NCI-H2107 treated with DMSO at 0.1 percent for 48 hours (cell line): ENCODE results near the gene RIPK3.
"Not testable (repeated sequence)": the region's sequence is repeated elsewhere in the genome, so short reads cannot be mapped to it uniquely, and the experiment has no call there.

Experiments
- DNase-seq: peaks from one replicate; lab custom pipeline; 2025; ENCODE audit not compliant: unreplicated experiment; lab: John Stamatoyannopoulos, UW

The RIPK3 gene

DNA sequence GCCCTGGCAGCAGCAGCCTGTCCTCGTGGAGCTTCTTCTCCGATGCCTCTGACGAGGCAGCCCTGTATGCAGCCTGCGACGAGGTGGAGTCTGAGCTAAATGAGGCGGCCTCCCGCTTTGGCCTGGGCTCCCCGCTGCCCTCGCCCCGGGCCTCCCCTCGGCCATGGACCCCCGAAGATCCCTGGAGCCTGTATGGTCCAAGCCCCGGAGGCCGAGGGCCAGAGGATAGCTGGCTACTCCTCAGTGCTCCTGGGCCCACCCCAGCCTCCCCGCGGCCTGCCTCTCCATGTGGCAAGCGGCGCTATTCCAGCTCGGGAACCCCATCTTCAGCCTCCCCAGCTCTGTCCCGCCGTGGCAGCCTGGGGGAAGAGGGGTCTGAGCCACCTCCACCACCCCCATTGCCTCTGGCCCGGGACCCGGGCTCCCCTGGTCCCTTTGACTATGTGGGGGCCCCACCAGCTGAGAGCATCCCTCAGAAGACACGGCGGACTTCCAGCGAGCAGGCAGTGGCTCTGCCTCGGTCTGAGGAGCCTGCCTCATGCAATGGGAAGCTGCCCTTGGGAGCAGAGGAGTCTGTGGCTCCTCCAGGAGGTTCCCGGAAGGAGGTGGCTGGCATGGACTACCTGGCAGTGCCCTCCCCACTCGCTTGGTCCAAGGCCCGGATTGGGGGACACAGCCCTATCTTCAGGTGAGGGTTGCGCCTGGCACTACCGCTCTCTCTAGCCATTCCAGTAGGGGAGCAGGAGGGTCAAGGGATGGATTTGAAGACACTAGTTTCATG lies 30.3 kb upstream of the RIPK3 start:
- no peak for DNase-seq

DNA sequence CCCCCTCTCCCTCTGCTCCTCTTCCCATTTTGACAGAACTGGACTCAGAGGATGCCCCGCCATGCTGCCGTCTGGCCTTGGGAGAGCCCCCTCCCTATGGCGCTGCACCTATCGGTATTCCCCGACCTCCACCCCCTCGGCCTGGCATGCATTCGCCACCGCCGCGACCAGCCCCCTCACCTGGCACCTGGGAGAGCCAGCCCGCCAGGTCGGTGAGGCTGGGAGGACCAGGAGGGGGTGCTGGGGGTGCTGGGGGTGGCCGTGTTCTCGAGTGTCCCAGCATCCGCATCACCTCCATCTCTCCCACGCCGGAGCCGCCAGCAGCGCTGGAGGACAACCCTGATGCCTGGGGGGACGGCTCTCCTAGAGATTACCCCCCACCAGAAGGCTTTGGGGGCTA lies 29.7 kb upstream of the RIPK3 start:
- DNase-seq, result no peak

DNA sequence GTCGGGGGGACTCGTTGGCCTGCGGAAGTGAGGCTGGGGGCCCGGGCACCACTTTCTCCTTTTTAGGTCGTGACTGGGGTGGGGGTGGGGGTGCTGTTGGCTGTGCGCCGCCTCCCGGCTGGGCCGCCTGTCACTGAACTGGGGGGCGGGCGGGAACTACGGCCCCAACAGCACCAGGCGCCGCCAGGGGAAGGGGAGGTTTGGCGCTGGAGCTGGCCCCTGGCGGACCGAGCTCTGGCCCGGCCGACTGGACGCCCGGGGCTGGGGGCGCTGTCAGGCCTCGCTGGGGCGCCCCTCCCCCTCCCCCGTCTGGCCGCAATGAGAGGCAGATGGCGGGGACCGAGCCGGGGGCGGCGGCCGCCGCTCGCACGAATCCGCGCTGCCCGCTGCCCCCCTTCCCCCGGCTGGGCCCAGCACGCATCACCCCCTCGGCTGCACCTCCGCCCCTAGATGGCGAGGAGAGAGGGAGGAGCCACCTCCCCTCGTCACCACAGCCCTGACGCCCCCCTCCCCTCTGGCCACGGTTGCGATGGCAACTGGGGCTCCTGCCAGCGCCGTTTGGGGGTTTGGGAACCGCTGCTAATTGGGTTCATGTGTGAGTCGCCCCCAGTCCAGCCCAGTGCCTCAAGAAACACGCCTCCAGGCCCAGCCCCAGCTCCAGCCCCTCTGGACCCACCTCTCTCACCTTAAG lies 28.9 kb upstream of the RIPK3 start:
- DNase-seq, result no peak

DNA sequence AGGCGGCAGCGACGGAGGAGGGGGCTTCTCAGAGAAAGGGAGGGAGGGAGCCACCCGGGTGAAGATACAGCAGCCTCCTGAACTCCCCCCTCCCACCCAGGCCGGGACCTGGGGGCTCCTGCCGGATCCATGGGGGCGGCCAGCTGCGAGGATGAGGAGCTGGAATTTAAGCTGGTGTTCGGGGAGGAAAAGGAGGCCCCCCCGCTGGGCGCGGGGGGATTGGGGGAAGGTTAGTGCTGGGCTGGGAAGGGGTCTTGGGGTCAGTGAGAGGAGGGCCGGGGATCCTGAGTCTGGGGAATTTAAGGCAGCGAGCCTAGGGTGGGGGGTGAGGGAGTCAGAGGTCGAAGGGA lies 28.4 kb upstream of the RIPK3 start:
- no peak for DNase-seq

DNA sequence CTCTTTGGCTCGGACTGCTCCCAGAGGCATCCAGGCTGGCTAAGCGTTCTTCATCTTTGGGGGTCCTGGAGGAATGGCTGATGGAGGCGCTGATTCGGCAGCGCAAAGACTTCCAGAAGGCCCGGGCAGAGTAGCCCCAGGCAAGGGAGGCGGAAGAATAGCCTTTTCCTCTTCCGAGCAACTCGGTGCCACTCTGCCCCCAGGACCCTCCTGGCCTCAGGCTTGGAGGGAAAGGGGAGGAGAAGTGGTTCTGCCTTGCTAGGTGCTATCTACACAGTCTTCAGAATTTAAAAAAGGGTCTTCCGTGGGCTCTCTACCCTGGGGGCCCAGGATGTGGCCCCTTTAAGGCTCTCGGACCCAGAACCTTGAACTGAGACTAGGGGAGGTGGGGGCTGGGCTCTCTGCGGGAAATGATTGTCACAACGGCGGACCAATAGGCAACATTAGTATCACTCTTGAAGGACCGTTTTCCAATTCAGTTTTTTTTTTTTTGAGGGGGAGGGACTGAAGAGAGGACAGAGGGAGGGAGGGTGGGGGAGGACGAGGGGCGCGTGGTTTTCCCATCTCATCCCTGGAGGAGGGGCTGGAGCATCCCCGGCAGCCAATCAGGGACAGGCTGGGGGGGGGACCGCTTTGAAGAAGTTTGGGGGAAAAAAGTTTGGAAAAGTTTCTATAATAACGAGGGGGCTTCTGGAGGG lies 27.9 kb upstream of the RIPK3 start, which contains the start of gene NFATC4:
Gene NFATC4 (plus strand): TSS at position 671 of the 698 bp plus-strand sequence. CDS start 157 bp downstream, outside the sequence.
- DNase-seq, result peak; percentile 89

DNA sequence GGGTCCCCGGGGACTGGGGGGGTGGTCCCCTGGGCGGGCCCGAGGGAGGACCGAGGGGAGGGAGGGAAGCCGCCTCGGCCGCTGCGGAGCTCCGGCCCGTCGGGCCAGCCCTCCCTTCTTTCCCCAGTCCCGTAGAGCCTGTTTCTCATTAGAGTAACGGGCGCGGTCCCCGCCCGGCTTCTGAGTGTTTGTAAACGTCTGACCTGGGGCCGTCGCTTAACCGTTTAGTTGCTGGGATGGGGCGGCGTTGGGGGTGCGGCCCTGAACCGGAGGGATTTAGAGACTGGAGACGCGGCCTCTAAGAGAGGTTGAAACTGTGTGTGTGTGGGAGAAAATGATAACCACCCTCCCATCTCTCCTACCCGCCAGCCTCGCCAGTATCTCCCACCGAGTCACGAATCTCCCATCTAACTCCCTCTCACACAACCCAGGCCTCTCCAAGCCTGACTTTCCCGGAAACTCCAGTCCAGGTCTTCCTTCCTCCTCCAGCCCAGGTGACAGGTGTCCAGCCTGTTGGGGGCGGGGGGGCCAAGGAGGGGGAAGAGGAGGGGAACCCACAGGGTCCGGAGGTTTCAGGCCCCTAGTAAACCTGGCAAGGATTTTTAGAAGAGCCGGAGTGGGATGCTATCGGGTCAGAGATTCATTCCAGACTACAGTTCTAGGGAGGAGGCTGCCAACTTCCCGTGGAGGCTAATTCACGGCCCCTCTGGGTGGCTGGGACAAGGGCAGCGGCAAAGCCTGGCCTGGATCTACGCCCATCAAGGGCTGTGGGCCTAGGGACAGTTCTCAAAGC lies 27.1 kb upstream of the RIPK3 start:
- peak; percentile 98 for DNase-seq

DNA sequence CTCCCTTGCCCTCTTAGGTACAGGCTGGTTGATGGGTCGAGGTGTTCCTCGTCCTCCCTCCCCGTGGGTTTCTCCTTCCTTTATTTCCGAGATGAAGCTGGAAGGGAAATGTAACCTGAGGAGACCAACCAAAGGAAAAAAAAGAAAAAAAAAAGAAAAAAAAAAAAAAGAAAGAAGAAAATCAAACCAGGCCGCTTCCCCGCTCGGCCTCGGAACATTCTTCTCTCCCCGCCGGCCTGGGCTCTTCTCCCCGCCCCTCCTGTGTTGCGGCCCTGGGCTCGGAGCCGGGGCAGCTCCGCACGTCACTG lies 26.6 kb upstream of the RIPK3 start:
- DNase-seq, result no peak

DNA sequence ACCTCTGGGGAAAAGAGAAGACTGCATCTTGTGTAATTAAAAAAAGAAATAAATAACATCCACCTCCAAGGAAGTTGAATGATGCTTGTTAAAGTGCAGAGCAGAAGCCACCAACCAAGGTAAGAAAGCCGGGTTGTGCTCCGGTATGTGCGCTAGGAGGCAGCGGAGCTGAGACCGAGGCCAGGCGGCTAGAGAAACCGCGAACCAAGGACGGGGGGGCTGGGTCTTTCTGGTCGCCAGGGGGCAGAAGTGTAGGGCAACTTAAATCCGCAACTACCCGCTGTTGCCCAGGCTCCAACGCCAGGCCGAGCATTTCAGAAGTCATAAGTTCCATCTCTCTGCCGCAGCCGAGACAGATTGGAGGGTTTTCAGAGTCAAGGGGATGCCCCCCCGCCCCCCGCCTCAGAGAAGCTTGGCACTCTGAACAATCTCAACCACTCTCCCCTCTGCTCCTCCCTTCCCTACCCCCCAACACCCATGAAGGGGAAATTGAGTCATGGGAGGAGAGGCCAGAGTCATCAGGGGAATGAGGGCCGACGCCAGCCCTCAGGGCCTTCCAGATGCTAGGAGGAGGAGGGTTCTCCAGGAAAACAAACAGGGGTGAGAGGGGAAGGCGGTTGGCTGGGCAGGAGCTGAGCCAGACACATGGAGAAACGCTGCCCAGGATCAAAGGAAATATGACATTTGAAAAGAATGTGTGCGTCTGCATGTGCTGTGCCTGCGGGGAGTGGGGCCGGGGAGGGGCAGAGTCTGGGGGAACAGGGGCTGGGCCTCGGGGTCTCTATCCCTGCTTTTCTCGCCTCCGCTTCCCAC lies 26.0 kb upstream of the RIPK3 start:
- peak; percentile 85 for DNase-seq

DNA sequence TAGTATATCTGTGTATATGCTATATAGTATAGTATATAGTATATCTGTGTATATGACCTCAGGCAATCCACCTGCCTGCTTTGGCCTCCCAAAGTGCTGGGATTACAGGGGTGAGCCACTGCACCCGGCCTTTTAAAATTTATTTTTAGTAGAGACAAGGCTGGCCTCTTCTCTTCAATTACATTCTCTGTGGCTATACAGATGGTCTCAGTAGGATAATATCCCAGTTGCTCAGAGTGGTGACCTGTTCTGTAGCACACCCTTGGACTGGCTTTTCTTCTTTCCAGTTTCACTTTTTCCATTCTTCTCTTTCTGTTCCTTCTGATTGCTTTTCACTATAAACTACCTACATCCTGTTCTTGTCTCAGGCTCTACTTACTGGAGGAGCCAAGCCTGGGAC lies 25.1 kb upstream of the RIPK3 start:
- no peak for DNase-seq

DNA sequence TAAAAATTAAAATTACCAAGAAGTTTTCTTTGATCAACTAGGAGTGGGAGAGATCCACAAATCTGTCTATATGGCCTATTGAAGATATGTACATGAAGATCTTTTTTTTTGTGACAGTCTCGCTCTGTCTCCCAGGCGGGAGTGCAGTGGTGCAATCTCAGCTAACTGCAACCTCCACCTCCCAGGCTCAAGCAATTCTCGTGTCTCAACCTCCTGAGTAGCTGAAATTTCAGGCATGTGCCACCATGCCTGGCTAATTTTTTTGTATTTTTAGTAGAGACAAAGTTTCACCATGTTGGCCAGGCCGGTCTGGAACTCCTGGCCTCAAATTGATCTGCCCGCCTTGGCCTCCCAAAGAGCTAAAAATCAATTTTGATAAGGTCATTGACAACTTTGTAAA lies 23.6 kb upstream of the RIPK3 start:
- DNase-seq, result no peak

DNA sequence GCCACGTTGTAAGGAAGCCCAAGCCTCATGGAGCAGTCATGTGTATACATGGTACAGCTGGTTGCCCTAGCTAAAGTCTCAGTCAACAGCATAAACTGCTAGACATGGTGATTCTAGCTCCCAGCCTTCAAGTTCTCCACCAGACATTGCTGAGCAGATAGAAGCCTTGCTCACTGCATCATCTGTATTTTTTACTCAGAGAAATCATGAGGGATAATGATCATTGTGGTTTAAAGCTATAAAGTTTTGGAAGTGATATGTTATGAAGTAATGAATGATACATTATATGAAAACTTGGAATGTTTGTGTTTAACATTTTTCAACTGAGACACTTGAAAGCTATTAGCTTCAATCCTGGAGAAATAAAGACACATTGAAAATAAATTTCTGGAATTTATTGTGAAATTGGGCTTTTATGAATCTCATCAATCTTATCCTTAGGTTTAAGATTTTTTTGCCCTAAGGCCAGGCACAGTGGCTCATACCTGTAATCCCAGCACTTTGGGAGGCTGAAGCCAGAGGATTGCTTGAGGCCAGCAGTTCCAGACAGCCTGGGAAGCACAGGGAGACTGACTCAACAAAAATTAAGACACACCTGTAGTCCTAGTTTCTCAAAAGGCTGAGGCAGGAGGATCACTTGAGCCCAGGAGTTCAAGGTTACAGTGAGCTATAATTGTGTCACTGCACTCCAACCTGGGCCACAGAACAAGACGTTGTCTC lies 22.6 kb upstream of the RIPK3 start:
- no peak for DNase-seq

DNA sequence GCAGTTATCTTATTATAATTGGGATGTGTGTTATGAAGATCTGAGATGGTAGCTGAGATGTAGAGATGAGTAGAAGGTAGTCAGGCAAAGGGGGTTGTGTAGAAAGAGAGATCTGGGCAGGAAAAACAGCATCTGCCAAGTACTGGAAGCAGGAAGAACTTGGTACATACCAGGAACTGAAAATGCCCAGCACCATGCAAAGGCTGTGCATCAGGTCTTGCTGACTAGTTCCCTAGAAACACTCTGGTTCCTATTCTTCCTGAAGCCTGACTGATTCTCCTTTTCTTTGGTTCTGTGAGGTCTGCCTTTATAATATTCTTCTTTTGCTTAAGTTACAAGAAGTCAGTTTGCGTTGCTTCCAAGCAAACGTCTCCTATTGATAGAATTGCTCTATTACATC lies 21.5 kb upstream of the RIPK3 start:
- no peak for DNase-seq

DNA sequence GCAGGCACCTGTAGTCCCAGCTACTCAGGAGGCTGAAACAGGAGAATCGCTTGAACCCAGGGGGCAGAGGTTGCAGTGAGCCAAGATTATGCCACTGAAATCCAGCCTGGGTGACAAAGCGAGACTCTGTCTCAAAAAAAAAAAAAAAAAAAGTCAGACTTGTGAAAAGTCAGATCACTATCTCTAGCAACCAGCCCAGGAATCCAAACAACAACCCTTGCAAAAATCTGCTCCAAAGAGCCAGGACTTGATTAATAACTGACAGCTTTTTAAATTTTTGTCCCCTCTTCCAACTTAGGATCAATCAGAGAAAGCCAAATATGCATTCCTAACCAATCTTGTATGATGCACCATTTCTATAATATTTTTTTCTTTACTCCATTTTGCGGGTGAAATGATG lies 20.5 kb upstream of the RIPK3 start:
- no peak for DNase-seq

DNA sequence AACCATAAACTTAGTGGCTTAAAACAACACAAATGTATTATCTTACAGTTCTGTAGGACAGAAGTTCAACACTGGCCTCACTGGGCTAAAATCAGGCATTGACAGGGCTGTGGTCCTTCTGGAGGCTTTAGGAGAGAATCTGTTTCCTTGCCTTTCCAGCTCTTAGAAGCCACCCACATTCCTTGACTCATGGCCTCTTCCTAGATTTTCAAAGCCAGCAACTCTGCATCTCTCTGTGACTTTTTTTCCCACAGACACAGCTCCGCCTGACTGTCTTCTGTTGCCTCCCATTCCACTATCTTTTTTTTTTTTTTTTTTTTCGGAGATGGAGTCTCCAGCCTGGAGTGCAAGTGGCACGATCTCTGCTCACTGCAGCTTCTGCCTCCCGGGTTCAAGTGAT lies 16.4 kb upstream of the RIPK3 start:
- no peak for DNase-seq

DNA sequence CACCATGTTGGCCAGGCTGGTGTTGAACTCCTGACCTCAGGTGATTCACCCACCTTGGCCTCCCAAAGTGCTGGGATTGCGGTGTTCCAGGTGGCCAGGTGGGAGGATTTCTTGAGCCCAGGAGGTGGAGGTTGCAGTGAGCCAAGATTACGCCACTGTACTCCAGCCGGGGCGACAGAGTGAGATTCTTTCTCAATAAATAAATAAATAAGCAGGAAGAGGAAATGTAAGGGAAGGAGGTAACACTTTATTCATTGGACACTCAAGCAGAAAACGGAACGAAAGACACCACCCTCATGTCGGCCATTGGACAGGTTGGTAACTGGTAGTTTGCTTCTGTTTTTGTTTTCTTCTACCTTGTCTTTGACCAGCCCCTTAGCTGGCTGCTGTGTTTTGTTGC lies 15.2 kb upstream of the RIPK3 start:
- DNase-seq, result no peak

DNA sequence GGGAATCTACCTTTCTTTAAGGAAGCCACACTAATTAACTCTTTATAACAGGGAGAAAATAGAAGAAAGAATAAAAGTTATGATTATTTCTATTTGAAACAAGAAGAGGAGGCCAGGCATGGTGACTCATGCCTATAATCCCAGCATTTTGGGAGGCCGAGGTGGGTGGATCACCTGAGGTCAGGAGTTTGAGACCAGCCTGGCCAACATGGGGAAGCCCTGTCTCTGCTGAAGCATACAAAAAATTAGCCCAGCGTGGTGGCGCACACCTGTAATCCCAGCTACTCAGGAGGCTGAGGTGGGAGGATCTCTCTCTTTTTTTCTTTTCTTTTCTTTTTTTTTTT lies 14.7 kb upstream of the RIPK3 start:
- not testable (repeated sequence) for DNase-seq

DNA sequence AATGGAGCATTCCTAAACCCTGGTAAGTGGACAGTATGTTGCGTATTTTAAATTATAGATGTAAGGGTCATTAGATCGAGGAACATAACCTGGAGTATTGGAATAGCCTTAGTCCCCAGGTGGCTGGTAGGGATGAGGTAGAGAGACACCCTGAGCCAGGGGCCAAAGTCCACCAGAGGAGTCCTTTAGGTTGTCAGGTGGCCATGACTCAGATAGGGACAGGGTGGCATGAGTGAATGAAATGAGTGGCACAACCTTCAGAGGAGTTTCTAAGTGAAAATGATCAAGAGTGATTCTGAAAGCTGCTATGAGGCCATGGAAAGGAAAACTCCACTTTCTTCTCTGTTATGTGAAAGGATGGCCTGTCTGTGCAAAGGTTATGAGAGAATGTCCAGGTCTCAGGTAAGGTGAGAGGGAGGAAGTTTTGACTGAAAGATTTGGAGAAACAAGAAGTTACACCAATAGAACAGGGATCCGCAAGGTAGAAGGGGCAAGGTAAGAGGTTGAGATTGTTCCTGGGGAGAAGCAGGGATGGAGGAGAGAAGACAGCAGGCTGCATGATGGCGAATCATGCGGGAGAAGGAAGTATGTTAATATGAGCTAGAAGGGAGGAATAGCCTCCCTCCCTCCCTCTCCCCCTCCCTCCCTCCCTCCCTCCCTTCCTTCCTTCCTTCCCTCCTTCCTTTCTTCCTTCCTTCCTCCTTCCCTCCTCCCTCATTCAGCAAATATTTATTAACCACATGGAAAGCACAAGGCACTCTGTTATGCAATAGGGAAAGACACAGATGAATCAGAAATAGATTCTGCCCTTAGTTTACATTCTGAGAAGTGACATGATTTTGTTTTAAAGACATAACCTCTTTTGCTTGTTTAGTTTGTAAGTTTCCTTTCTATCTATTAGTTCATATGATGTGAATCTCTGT lies 14.0 kb upstream of the RIPK3 start:
- no peak for DNase-seq

DNA sequence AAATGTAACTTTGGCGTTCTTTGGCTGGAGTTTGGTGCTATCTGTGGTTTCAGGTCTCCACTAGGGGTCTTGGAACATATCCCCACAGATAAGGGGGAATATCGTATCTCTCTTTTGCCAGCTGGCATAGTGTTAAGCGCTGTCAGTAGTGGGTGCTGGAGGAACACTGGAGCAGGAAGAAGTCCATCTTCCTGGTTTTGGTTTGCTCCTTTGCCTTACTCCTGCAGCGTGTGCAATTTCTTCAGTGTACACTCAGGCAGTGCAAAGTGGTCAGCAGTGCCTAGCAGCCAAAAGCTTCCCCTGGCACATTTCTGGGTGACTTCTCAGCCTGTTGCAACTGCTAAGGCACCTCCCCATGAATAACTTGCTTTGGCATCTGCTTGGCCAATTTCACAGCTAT lies 11.7 kb upstream of the RIPK3 start:
- no peak for DNase-seq

DNA sequence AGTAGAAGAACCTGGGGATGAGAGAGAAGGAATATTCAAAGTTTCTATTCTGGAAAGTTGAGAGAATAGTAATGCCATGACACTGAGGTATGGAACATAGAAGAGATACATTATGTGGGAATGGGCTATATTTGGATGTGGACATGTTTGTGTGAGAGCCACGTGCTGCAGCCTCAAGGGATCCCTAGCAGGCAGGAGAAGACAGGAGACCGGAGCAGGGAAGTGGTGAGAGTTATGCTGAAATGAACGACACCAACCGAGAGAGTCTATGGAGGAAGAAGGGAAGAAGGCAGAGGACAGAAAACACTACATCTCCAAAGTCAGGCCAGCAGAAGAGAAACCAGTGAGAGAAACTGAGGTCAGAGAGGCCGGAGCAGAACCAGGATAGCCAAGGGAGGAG lies 10.0 kb upstream of the RIPK3 start:
- DNase-seq, result no peak
